ENCODE measurements around the gene MYOZ2.
"Not testable (repeated sequence)": the region's sequence is repeated elsewhere in the genome, so short reads cannot be mapped to it uniquely, and the experiment has no call there.

Gene MYOZ2

DNA sequence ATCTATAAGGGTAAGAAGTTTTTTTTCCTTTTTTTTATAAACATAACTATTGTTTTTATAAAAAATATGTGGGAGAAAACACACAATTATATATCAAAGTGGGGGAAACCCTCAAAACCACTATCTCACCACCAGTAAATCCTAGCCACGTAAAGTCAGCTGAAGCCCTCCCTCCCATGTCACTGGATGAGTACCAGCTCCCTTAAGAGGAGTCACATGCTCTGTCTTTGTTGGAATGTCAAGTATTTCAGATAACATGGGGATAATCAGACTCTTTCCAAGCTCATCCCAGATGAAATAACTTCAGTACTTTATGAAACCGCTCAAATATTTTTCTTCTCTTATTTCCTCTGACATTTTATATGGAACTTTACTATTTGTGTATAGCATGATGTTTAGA lies 2.4 kb downstream of the MYOZ2 start:
- H3K9me3 ChIP-seq (ENCODE audit: low read length) = no peaks in the 10 kb centered on the region
- H3K4me3 ChIP-seq (ENCODE audit: low read length) = no peak overlapping the region
- peaks cover 13% of the 10 kb centered on the region for H3K4me1 ChIP-seq (ENCODE audit: insufficient read depth, low read length)
- no peaks in the 10 kb centered on the region for H3K27me3 ChIP-seq (ENCODE audit: insufficient read depth, low read length)
- no peak overlapping the region for H2AFZ ChIP-seq (ENCODE audit: low read depth, low read length)
- no peaks in the 10 kb centered on the region for H3K36me3 ChIP-seq (ENCODE audit: insufficient read depth, low read length)

DNA sequence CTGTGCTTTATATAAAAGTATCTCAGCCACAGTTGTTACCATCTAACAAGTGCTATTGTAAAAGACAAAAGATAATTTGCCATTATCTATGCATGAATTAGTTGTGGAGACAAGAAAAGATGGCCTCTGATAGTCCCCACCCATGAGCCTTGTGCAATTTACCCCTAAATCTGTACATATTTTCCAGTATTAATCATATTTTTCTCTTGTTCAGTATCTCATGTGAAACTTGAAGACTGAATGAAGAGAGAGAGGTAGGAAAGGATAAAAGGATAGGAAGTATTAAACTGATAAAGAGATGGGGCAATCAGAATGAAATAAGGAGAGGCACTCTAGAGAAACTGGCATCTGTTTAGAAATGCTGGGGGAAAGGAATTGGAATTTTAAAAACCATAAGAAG lies 3.7 kb downstream of the MYOZ2 start:
- Histone ChIP-seq H3K4me3 (ENCODE audit: low read length) (no peak overlapping the region), H3K36me3 (ENCODE audit: insufficient read depth, low read length) (no peaks in the 10 kb centered on the region), H2AFZ (ENCODE audit: low read depth, low read length) (no peak overlapping the region), H3K27me3 (ENCODE audit: insufficient read depth, low read length) (no peaks in the 10 kb centered on the region), H3K4me1 (ENCODE audit: insufficient read depth, low read length) (peaks cover 13% of the 10 kb centered on the region), H3K9me3 (ENCODE audit: low read length) (no peaks in the 10 kb centered on the region)

DNA sequence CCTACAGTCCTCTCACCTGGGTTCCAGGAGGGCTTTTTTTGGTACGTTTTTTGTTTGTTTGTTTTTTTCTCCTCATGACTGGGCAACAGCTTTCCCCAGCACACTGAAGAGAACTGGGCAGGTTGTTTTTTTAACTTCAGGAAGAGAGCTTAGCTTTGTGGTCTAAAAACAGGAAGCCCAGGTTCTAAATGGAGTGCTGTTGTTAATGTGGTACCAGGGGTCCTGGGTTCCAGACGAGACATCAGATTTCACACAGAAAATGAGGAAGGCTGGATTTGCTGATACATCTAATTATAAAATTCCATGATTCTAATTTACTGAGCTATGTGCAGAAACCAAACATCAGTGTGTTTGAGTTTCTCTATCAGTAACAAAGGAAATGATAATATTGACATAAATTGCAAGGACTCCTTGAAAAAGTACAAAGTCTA lies 4.2 kb downstream of the MYOZ2 start:
- H3K36me3 ChIP-seq (ENCODE audit: insufficient read depth, low read length) = no peaks in the 10 kb centered on the region
- no peaks in the 10 kb centered on the region for H3K27me3 ChIP-seq (ENCODE audit: insufficient read depth, low read length)
- H3K4me1 ChIP-seq (ENCODE audit: insufficient read depth, low read length) = peaks cover 13% of the 10 kb centered on the region
- H2AFZ ChIP-seq (ENCODE audit: low read depth, low read length) = no peak overlapping the region
- no peak overlapping the region for H3K4me3 ChIP-seq (ENCODE audit: low read length)
- no peaks in the 10 kb centered on the region for H3K9me3 ChIP-seq (ENCODE audit: low read length)

DNA sequence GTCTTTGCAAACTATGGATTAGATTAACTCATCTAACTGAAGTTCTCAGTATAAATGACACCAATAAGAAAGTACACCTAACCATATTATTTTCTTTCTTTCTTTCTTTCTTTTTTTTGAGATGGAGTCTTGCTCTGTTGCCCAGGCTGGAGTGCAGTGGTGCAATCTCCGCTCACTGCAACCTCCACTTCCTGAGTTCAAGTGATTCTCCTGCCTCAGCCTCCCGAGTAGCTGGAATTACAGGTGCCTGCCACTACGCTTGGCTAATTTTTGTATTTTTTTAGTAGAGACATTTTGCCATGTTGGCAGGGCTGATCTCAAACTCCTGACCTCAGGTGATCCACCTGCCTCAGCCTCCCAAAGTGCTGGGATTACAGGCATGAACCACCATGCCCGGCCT lies 5.7 kb downstream of the MYOZ2 start:
- not testable (repeated sequence) for H3K27me3 ChIP-seq (ENCODE audit: insufficient read depth, low read length); H3K4me1 ChIP-seq (ENCODE audit: insufficient read depth, low read length); H3K9me3 ChIP-seq (ENCODE audit: low read length); H3K36me3 ChIP-seq (ENCODE audit: insufficient read depth, low read length); H2AFZ ChIP-seq (ENCODE audit: low read depth, low read length); H3K4me3 ChIP-seq (ENCODE audit: low read length)

DNA sequence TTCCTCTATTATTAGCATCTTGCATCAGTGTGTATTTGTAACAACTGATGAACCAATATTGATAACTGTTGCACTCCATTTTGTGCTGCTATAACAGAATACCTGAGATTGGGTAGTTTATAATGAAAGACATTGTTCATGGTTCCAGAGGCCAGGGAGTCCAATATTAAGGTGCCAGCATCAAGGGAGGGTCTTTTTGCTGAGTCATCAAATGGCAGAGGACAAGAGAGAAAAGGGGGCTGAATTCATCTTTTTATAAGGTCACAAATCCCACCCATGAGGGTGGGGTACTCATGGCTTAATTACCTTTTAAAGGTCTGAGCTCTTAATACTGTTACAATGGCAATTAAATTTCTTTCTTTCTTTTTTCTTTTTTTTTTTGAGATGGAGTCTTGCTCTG lies 7.2 kb downstream of the MYOZ2 start:
- Histone ChIP-seq H3K27me3 (ENCODE audit: insufficient read depth, low read length) (no peaks in the 10 kb centered on the region), H3K4me1 (ENCODE audit: insufficient read depth, low read length) (no peaks in the 10 kb centered on the region), H3K4me3 (ENCODE audit: low read length) (no peak overlapping the region), H2AFZ (ENCODE audit: low read depth, low read length) (no peak overlapping the region), H3K36me3 (ENCODE audit: insufficient read depth, low read length) (no peaks in the 10 kb centered on the region), H3K9me3 (ENCODE audit: low read length) (no peaks in the 10 kb centered on the region)

DNA sequence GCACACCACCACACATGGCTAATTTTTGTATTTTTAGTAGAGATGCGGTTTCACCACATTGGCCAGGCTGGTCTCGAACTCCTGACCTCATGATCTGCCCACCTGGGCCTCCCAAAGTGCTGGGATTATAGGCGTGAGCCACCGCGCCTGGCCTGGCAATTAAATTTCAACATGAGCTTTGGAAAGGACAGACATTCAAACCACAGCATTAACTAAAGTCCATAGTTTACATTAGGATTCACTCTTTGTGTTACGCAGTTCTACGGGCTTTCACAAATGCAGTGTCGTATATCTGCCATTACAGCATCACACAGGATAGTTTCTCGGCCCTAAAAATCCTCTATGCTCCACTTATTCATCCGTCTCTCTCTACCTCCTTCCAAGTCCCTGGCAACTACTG lies 7.7 kb downstream of the MYOZ2 start:
- not testable (repeated sequence) for H3K4me1 ChIP-seq (ENCODE audit: insufficient read depth, low read length); H2AFZ ChIP-seq (ENCODE audit: low read depth, low read length); H3K4me3 ChIP-seq (ENCODE audit: low read length); H3K36me3 ChIP-seq (ENCODE audit: insufficient read depth, low read length); H3K27me3 ChIP-seq (ENCODE audit: insufficient read depth, low read length); H3K9me3 ChIP-seq (ENCODE audit: low read length)

DNA sequence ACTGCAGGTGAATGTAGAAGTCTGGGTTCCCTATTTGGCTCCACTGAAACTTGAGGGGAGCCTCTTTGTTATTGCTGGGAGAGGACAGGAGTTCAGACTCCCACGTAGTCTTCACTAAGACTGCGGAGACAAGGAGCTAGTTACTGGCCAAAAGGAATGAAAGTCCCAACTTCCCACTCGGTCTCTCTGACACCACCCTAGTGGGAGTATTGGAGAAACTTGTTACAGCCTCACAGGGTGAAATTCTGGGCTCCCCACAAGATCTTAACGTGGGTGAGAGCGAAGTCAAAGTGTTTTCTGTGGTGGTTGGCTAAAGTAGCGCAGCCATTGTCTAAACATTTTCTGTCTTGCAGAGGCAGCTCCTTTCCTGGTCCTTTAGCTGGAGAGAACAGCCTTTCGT lies 13.5 kb downstream of the MYOZ2 start:
- Histone ChIP-seq H2AFZ (ENCODE audit: low read depth, low read length) (peak overlapping the region; percentile 19), H3K4me3 (ENCODE audit: low read length) (no peak overlapping the region), H3K27me3 (ENCODE audit: insufficient read depth, low read length) (no peaks in the 10 kb centered on the region), H3K9me3 (ENCODE audit: low read length) (no peaks in the 10 kb centered on the region), H3K4me1 (ENCODE audit: insufficient read depth, low read length) (no peaks in the 10 kb centered on the region), H3K36me3 (ENCODE audit: insufficient read depth, low read length) (no peaks in the 10 kb centered on the region)

DNA sequence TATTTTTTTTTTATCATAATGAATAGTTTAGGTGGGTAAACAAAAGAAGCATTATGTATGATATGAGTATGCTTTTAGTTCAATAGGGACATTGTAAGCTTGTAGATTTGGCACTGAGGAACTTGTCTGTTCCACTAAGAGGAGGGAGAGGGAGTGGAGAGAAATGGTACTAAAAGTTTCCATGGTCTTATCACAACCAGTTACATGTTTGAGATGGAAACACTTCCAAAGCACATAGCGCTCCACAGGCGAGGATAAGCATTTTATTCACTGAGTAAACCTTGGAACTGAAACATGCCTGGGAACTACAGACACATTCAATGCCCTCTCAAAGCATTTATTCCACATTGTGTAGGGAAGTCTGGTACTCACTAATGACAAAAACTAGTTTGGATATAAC lies 15.5 kb downstream of the MYOZ2 start:
- Histone ChIP-seq H3K4me3 (ENCODE audit: low read length) (no peak overlapping the region), H3K27me3 (ENCODE audit: insufficient read depth, low read length) (no peaks in the 10 kb centered on the region), H2AFZ (ENCODE audit: low read depth, low read length) (no peak overlapping the region), H3K9me3 (ENCODE audit: low read length) (no peaks in the 10 kb centered on the region), H3K4me1 (ENCODE audit: insufficient read depth, low read length) (no peaks in the 10 kb centered on the region), H3K36me3 (ENCODE audit: insufficient read depth, low read length) (no peaks in the 10 kb centered on the region)

DNA sequence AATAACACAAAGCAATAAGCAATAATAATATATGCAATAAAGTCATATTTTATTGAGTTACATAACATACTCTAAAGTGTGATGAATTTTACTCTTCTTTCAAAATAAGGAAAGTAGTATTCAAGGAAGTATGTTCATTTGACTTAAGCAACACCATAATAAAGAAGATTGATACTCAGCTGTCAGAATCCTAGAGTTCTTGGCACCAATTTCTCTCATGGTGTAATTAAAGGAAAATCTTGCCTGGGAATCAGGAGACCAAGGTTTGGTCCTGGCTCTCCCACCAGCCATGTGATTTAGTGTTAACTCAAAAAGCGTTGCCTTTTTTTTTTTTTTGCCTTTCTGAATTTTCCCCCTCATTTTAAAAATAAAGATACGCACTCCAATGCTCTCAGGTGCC lies 17.1 kb downstream of the MYOZ2 start:
- H3K4me3 ChIP-seq (ENCODE audit: low read length) = no peak overlapping the region
- H3K4me1 ChIP-seq (ENCODE audit: insufficient read depth, low read length) = no peaks in the 10 kb centered on the region
- H2AFZ ChIP-seq (ENCODE audit: low read depth, low read length) = no peak overlapping the region
- H3K27me3 ChIP-seq (ENCODE audit: insufficient read depth, low read length) = no peaks in the 10 kb centered on the region
- H3K9me3 ChIP-seq (ENCODE audit: low read length) = no peaks in the 10 kb centered on the region
- H3K36me3 ChIP-seq (ENCODE audit: insufficient read depth, low read length) = no peaks in the 10 kb centered on the region

DNA sequence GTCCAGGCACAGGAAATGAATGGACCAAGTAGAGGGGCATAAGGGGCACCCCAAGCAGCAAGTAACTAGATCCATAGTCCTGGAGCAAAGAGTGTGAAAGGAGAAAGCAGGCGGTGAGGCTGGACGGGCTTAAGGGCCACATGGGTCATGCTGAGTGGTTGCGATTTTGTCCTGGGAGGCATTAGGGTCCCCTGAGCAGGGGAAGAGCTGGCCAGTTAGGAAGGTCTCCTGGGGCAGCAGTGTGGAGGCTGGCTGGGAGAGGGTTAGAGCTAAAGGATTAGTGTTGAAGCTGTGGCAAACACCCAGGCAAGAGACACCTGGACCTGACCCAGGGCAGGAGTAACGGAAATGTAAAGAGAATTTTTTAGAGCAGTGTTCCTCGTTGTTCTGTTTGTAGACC lies 26.5 kb downstream of the MYOZ2 start:
- H3K36me3 ChIP-seq (ENCODE audit: insufficient read depth, low read length) = no peaks in the 10 kb centered on the region
- no peaks in the 10 kb centered on the region for H3K4me1 ChIP-seq (ENCODE audit: insufficient read depth, low read length)
- H3K9me3 ChIP-seq (ENCODE audit: low read length) = no peaks in the 10 kb centered on the region
- no peaks in the 10 kb centered on the region for H3K27me3 ChIP-seq (ENCODE audit: insufficient read depth, low read length)
- no peak overlapping the region for H3K4me3 ChIP-seq (ENCODE audit: low read length)
- no peak overlapping the region for H2AFZ ChIP-seq (ENCODE audit: low read depth, low read length)

DNA sequence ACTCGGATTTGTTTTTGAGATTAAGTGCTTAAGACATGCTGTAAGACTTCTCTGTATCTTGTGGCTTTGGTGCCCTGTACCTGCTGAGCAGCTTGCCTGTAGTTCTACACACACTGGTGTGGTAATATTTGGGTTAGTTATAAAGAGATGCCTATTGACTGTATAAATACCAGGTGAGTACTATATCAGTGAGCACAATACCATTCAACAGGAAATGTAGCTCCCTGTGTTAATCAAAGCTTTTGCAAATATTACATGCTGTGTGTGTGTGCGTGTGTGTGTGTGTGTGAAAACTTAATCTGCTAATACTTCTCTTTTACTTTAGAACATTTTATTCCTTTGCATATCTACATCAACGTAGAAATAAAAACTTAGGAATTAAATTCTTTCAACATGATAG lies 30.1 kb downstream of the MYOZ2 start:
- H3K4me1 ChIP-seq (ENCODE audit: insufficient read depth, low read length) = no peaks in the 10 kb centered on the region
- no peak overlapping the region for H2AFZ ChIP-seq (ENCODE audit: low read depth, low read length)
- H3K36me3 ChIP-seq (ENCODE audit: insufficient read depth, low read length) = no peaks in the 10 kb centered on the region
- H3K27me3 ChIP-seq (ENCODE audit: insufficient read depth, low read length) = no peaks in the 10 kb centered on the region
- H3K4me3 ChIP-seq (ENCODE audit: low read length) = no peak overlapping the region
- H3K9me3 ChIP-seq (ENCODE audit: low read length) = no peaks in the 10 kb centered on the region

DNA sequence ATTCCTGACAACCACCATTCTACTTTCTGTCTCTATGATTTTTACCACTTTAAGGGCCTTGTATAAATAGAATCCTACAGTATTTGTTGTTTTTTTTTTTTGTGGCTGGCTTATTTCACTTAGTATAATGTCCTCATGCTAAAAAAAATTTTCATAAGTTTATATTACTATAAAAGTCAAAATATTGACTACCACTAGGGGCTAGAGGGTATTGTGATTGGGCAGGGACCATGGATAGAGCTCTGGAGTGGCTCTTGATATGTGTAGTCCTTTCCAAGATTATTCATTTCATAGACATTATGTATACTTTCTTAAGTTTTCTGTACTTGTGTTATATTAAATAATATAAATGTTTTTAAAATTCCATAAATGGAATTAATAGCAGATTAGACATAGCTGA lies 34.6 kb downstream of the MYOZ2 start:
- H3K27me3 ChIP-seq (ENCODE audit: insufficient read depth, low read length) = no peaks in the 10 kb centered on the region

DNA sequence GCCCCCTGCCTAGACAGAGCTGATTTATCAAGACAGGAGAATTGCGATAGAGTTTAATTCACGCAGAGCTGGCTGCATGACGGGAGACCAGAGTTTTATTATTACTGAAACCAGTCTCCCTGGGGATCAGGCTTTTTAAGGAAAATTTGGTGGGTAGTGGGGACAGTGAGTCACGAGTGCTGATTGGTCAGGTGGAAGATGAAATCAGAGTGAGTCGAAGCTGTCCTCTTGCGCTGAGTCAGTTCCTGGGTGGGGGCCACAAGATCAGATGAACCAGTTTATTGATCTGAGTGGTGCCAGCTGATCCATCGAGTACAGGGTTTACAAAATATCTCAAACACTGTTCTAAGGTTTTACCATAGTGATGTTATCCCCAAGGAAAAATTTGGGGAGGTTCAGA lies 36.6 kb downstream of the MYOZ2 start:
- H3K4me1 ChIP-seq (ENCODE audit: insufficient read depth, low read length) = no peaks in the 10 kb centered on the region
- H3K27me3 ChIP-seq (ENCODE audit: insufficient read depth, low read length) = no peaks in the 10 kb centered on the region
- no peak overlapping the region for H2AFZ ChIP-seq (ENCODE audit: low read depth, low read length)
- H3K9me3 ChIP-seq (ENCODE audit: low read length) = no peaks in the 10 kb centered on the region
- H3K36me3 ChIP-seq (ENCODE audit: insufficient read depth, low read length) = no peaks in the 10 kb centered on the region
- H3K4me3 ChIP-seq (ENCODE audit: low read length) = no peak overlapping the region

More for the DNA sequence above, 34.6 kb downstream of the MYOZ2 start:
- no peaks in the 10 kb centered on the region for H3K4me1 ChIP-seq (ENCODE audit: insufficient read depth, low read length)
- H3K9me3 ChIP-seq (ENCODE audit: low read length) = no peaks in the 10 kb centered on the region
- H2AFZ ChIP-seq (ENCODE audit: low read depth, low read length) = no peak overlapping the region
- no peaks in the 10 kb centered on the region for H3K36me3 ChIP-seq (ENCODE audit: insufficient read depth, low read length)
- no peak overlapping the region for H3K4me3 ChIP-seq (ENCODE audit: low read length)

DNA sequence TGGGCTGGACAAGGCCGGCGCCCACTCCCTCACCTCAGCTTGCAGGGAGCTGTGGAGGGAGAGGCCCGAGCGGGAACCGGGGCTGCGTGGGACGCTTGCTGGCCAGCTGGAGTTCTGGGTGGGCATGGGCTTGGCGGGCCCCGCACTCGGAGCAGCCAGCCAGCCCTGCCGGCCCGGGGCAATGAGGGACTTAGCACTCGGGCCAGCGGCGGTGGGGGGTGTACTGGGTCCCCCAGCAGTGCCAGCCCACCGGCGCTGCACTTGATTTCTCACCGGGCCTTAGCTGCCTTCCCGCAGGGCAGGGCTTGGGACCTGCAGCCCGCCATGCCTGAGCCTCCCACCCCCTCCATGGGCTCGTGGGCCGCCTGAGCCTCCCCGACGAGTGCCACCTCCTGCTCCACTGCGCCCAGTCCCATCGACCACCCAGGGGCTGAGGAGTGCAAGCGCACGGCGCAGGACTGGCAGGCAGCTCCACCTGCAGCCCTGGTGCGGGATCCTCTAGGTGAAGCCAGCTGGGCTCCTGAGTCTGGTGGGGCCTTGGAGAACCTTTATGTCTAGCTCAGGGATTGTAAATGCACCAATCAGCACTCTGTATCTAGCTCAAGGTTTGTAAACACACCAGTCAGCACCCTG lies 38.2 kb downstream of the MYOZ2 start:
- not testable (repeated sequence) for H3K4me1 ChIP-seq (ENCODE audit: insufficient read depth, low read length); H3K36me3 ChIP-seq (ENCODE audit: insufficient read depth, low read length); H3K4me3 ChIP-seq (ENCODE audit: low read length); H3K9me3 ChIP-seq (ENCODE audit: low read length); H2AFZ ChIP-seq (ENCODE audit: low read depth, low read length); H3K27me3 ChIP-seq (ENCODE audit: insufficient read depth, low read length)
